IMR-90 (cell line): ENCODE results near the gene SBK3. TPM values are rescaled to one million over a fixed set of nuclear protein-coding genes. Genes with fewer than 3 reads are reported as not detected.

Experiments
- ATAC-seq: fragments of 200-7000 bp; cut with Tn5 transposase; 2 replicates; pipeline ENCODE4 v1.9.1; 2020; ENCODE audit warnings: low read depth, mild to moderate bottlenecking, moderate library complexity
- BruUV-seq: library from RNA; stranded (reverse); fragments of 400-500 nt; replicated peaks from 2 replicates; lab custom pipeline; 2021; lab: Mats Ljungman, UMichigan
- CTCF ChIA-PET: fragments of 300-600 bp; formaldehyde crosslinking; extraction: SDS; loops from one replicate; lab custom pipeline; 2021; ENCODE audit warnings: antibody characterized with exemption; lab: Yijun Ruan, JAX
- POLR2A ChIA-PET: fragments of 300-600 bp; sonication (Branson Sonifier 250); formaldehyde crosslinking; loops from one replicate; lab custom pipeline; 2022; ENCODE audit warnings: antibody characterized with exemption; ENCODE audit not compliant: unreplicated experiment; lab: Charles Lee
- DNase-seq: peaks from one replicate; pipeline ENCODE4 v3.0.0; 2013
- H2AFZ ChIP-seq: replicated peaks from 2 replicates; pipeline ENCODE3; 2013; ENCODE audit warnings: low read length, mild to moderate bottlenecking; ENCODE audit not compliant: poor library complexity
- H2AK5ac ChIP-seq: 2 replicates; pipeline ENCODE4 v1.6.1; 2013; ENCODE audit warnings: low read depth, low read length, inconsistent platforms
- H2AK9ac ChIP-seq: replicated peaks from 2 replicates; pipeline ENCODE3; 2013; ENCODE audit warnings: mild to moderate bottlenecking, low read depth, low read length, moderate library complexity; ENCODE audit not compliant: poor library complexity
- H2BK120ac ChIP-seq: 2 replicates; pipeline ENCODE4 v1.6.1; 2013; ENCODE audit warnings: low read depth, low read length, inconsistent platforms
- H2BK15ac ChIP-seq: 3 replicates; pipeline ENCODE4 v1.6.1; 2013; ENCODE audit warnings: low read depth, low read length, inconsistent platforms
- H2BK20ac ChIP-seq: 2 replicates; pipeline ENCODE4 v1.6.1; 2013; ENCODE audit warnings: low read depth, mild to moderate bottlenecking, inconsistent platforms, low read length, moderate library complexity
- H2BK5ac ChIP-seq: 2 replicates; pipeline ENCODE4 v1.6.1; 2013; ENCODE audit warnings: mild to moderate bottlenecking, low read depth, low read length, inconsistent platforms; ENCODE audit not compliant: poor library complexity, severe bottlenecking
- H3K14ac ChIP-seq: replicated peaks from 2 replicates; pipeline ENCODE4 v1.6.1; 2013; ENCODE audit warnings: low read depth, low read length, inconsistent platforms
- H3K18ac ChIP-seq: 2 replicates; pipeline ENCODE4 v1.6.1; 2013; ENCODE audit warnings: low read depth, low read length, control low read depth
- H3K23ac ChIP-seq: 2 replicates; pipeline ENCODE4 v1.6.1; 2013; ENCODE audit warnings: low read depth, low read length, inconsistent platforms
- H3K27ac ChIP-seq: 2 replicates; pipeline ENCODE4 v1.5.1; 2013; ENCODE audit warnings: mild to moderate bottlenecking, control low read depth, low read length; ENCODE audit not compliant: insufficient read depth
- H3K27me3 ChIP-seq: 2 replicates; pipeline ENCODE4 v1.6.1; 2013; ENCODE audit warnings: low read length; ENCODE audit not compliant: control insufficient read depth, insufficient read depth
- H3K36me3 ChIP-seq: 2 replicates; pipeline ENCODE4 v1.6.1; 2013; ENCODE audit warnings: low read length, mixed read lengths; ENCODE audit not compliant: control insufficient read depth, insufficient read depth
- H3K4ac ChIP-seq: 2 replicates; pipeline ENCODE4 v1.6.1; 2013; ENCODE audit warnings: low read depth, low read length, inconsistent platforms
- H3K4me1 ChIP-seq: 2 replicates; pipeline ENCODE4 v1.6.1; 2013; ENCODE audit warnings: low read length, mixed read lengths; ENCODE audit not compliant: control insufficient read depth, insufficient read depth
- H3K4me2 ChIP-seq: 2 replicates; pipeline ENCODE4 v1.6.1; 2013; ENCODE audit warnings: low read depth, mild to moderate bottlenecking, control low read depth, low read length, moderate library complexity
- H3K4me3 ChIP-seq: 2 replicates; pipeline ENCODE4 v1.5.1; 2013; ENCODE audit warnings: low read depth, mild to moderate bottlenecking, control low read depth, low read length, moderate library complexity; ENCODE audit not compliant: insufficient read depth
- H3K56ac ChIP-seq: 2 replicates; pipeline ENCODE4 v1.6.1; 2013; ENCODE audit warnings: low read length, inconsistent platforms; ENCODE audit not compliant: insufficient read depth; ENCODE audit errors: extremely low read depth
- H3K79me1 ChIP-seq, 2 experiments: 2 replicates each; pipeline ENCODE4 v1.6.1; 2013; ENCODE audit warnings: low read length in 2 of 2, inconsistent platforms in 1 of 2, low read depth in 1 of 2
- H3K9ac ChIP-seq: 2 replicates; pipeline ENCODE4 v1.6.1; 2013; ENCODE audit warnings: low read depth, low read length, control low read depth
- H3K9me1 ChIP-seq: 2 replicates; pipeline ENCODE4 v1.6.1; 2013; ENCODE audit warnings: low read length, inconsistent platforms; ENCODE audit not compliant: insufficient read depth
- H3K9me3 ChIP-seq: 2 replicates; pipeline ENCODE4 v1.6.1; 2013; ENCODE audit warnings: low read length; ENCODE audit not compliant: control insufficient read depth, insufficient read depth
- H4K20me1 ChIP-seq: 2 replicates; pipeline ENCODE4 v1.6.1; 2013; ENCODE audit warnings: low read length, inconsistent platforms; ENCODE audit not compliant: insufficient read depth
- H4K5ac ChIP-seq: 2 replicates; pipeline ENCODE4 v1.6.1; 2013; ENCODE audit warnings: mild to moderate bottlenecking, low read depth, low read length, control low read depth
- H4K8ac ChIP-seq, 2 experiments: 2 replicates each; pipeline ENCODE4 v1.6.1; 2013; ENCODE audit warnings: low read depth in 2 of 2, low read length in 2 of 2, control low read depth in 1 of 2, inconsistent platforms in 1 of 2
- H4K91ac ChIP-seq: 2 replicates; pipeline ENCODE4 v1.6.1; 2013; ENCODE audit warnings: low read depth, low read length, inconsistent platforms; ENCODE audit not compliant: insufficient read depth
- CHD1 ChIP-seq: IDR thresholded peaks from 2 replicates; pipeline ENCODE4 v1.6.1; 2012; ENCODE audit warnings: low read depth, low read length, improper control_type of control experiment
- CTCF ChIP-seq: conservative IDR thresholded peaks from 2 replicates; pipeline ENCODE4 v1.5.1; 2012; ENCODE audit warnings: mild to moderate bottlenecking, low read depth, low read length, improper control_type of control experiment
- FOS ChIP-seq: fragments of 150-350 bp; IDR thresholded peaks from 2 replicates; pipeline ENCODE4 v1.6.1; 2016; ENCODE audit warnings: low read depth, low read length
- RAD21 ChIP-seq: IDR thresholded peaks from 2 replicates; pipeline ENCODE4 v1.6.1; 2012; ENCODE audit warnings: low read length, improper control_type of control experiment
- RFX5 ChIP-seq: IDR thresholded peaks from 2 replicates; pipeline ENCODE4 v1.8.0; 2012; ENCODE audit warnings: low read depth, mild to moderate bottlenecking, low read length, moderate library complexity
- WGBS, 2 experiments: methylation state at CpG; one replicate each; pipeline versions ENCODE4 v1.1.5 to v1.1.7; 2013; ENCODE audit warnings: missing lambda C conversion rate in 2 of 2; ENCODE audit not compliant: insufficient read length in 1 of 2; ENCODE audit errors: extremely low coverage in 2 of 2; 5-methylcytosine and 5-hydroxymethylcytosine counted together
- dilution Hi-C: fragments of 300-500 bp; cut with HindIII; formaldehyde crosslinking; loops from one replicate; pipeline ENCODE4 v1.14.3; 2018; ENCODE audit warnings: low sequenced_read_pairs; ENCODE audit not compliant: unreplicated experiment
- in situ Hi-C: fragments of 300-500 bp; cut with MboI; formaldehyde crosslinking; loops from 3 replicates; pipeline ENCODE4 v1.14.3; 2019; ENCODE audit warnings: low sequenced_read_pairs, inconsistent platforms, mixed read lengths
- intact Hi-C: fragments of 100-400 bp; cut with micrococcal nuclease; formaldehyde crosslinking; loops from 2 replicates; pipeline ENCODE4 v1.10.0; 2022
- polyA plus RNA-seq, 3 experiments: library from polyadenylated mRNA; depleted of rRNA; stranded (reverse); fragments of >200 nt; gene quantifications; 2 replicates each; pipeline ENCODE4 v1.2.3, GENCODE V29; 2012; ENCODE audit warnings: low replicate concordance in 1 of 3
- total RNA-seq: library from RNA; depleted of rRNA; stranded (reverse); fragments of >200 nt; gene quantifications from 2 replicates; pipeline ENCODE4 v1.2.3, GENCODE V29; 2012

Gene SBK3
- total and polyA plus RNA-seq, 2 of the 4 experiments (the other 2 are of a cell fraction), result 0.05 to 0.18 TPM

- Histone ChIP-seq H3K9me3 (no peaks in the 10 kb centered on the region), H4K20me1 (no peaks in the 10 kb centered on the region), H2AK5ac (peak within 1 kb of the TSS; percentile 28; the same call in 1 of the 2 replicates), H4K8ac (peak within 1 kb of the TSS; percentile 10 to 33; a peak in 1 of 4 replicates), H4K91ac (no peak within 1 kb of the TSS), H2BK15ac (no peak within 1 kb of the TSS), H3K4me2 (no peak within 1 kb of the TSS), H3K23ac (no peak within 1 kb of the TSS), H2BK5ac (no peak within 1 kb of the TSS), H3K9ac (no peak within 1 kb of the TSS), H3K4me1 (no peaks in the 10 kb centered on the region; the same call in 1 of the 2 replicates), H3K56ac (no peak within 1 kb of the TSS), H3K36me3 (no peaks in the 10 kb centered on the region), H3K9me1 (0 out of 2 replicates have a peak, but pooled peaks cover 2% of the 10 kb centered on the region), H3K79me1 (no peaks in the 10 kb centered on the region), H3K4ac (peak within 1 kb of the TSS; percentile 22), H3K27me3 (no peaks in the 10 kb centered on the region; the same call in 1 of the 2 replicates), H3K4me3 (no peak within 1 kb of the TSS), H2BK20ac (no peak within 1 kb of the TSS), H3K18ac (no peak within 1 kb of the TSS), H4K5ac (no peak within 1 kb of the TSS), H2BK120ac (no peak within 1 kb of the TSS), H2AFZ (peak within 1 kb of the TSS; percentile 58), H3K14ac (0 out of 2 replicates have a peak within 1 kb of the TSS, but pooled peaks have one; percentile 5), H3K27ac (no peak within 1 kb of the TSS), H2AK9ac (peak within 1 kb of the TSS; percentile 61)
- in situ Hi-C loops (no loop called here), dilution Hi-C loops (no loop called here), intact Hi-C loops (loop anchor here (2.0 kb wide), 1 partner anchor 20 kb away; no protein-coding TSS in a partner anchor)
- POLR2A ChIA-PET, result no interaction called here
- WGBS, 2 experiments, result 14% methylated on average over 6 of the region's 14 CpGs; no CpG with 5 or more reads in 1 of the 2 experiments
- ATAC-seq, result peak; percentile 40
- no TSS peak for BruUV-seq
- CTCF ChIA-PET, result no interaction called here
- TF ChIP-seq RAD21, result peak; percentile 17; the same call in 1 of the 2 replicates
- peak; percentile 37; the same call in 1 of the 2 replicates for TF ChIP-seq RFX5
- peak; percentile 32; the same call in 1 of the 2 replicates for TF ChIP-seq CTCF
- no peak for TF ChIP-seq FOS
- no peak for TF ChIP-seq CHD1
- DNase-seq, result no peak
Measured at GRCh38 chr19:55536951-55537740, 8.2 kb downstream of the SBK3 start, which contains the start of gene SBK2. Gene SBK2 (minus strand): TSS chr19:55537133. CDS start chr19:55536294, 839 bp downstream.
